Activated CD8-positive, alpha-beta memory T cell treated with anti-CD3 and anti-CD28 coated beads, Interleukin-2, amount 10 ng/mL, durations not matched to agents 7 days and 5 days (primary cell): ENCODE measurements around the gene ABI2. TPM values are rescaled to one million over a fixed set of nuclear protein-coding genes. Genes with fewer than 3 reads are reported as not detected.
"Not testable (repeated sequence)": the region's sequence is repeated elsewhere in the genome, so short reads cannot be mapped to it uniquely, and the experiment has no call there.

ENCODE experiments used
- ATAC-seq: fragments of 150-1000 bp; cut with Tn5 transposase; one replicate; pipeline ENCODE4 v1.10.0; 2021; ENCODE audit warnings: moderate library complexity
- CTCF ChIA-PET: fragments of 350-600 bp; sonication (Branson Sonifier 250); formaldehyde crosslinking; loops from one replicate; lab custom pipeline; 2021; ENCODE audit warnings: antibody characterized with exemption; lab: Charles Lee
- DNase-seq: peaks from one replicate; pipeline ENCODE4 v3.0.0-alpha.2; 2020
- H3K27ac Mint-ChIP-seq: one replicate; pipeline ENCODE4 v1.8.0; 2021; ENCODE audit warnings: mild to moderate bottlenecking, mixed read lengths
- H3K27me3 Mint-ChIP-seq: one replicate; pipeline ENCODE4 v1.8.0; 2021; ENCODE audit warnings: mixed read lengths
- H3K36me3 Mint-ChIP-seq: one replicate; pipeline ENCODE4 v1.8.0; 2021; ENCODE audit warnings: mild to moderate bottlenecking, mixed read lengths
- H3K4me1 Mint-ChIP-seq: one replicate; pipeline ENCODE4 v1.8.0; 2021; ENCODE audit warnings: mixed read lengths
- H3K4me3 Mint-ChIP-seq: one replicate; pipeline ENCODE4 v1.8.0; 2021; ENCODE audit warnings: mild to moderate bottlenecking, moderate library complexity, mixed read lengths
- H3K9me3 Mint-ChIP-seq: one replicate; pipeline ENCODE4 v1.8.0; 2022; ENCODE audit warnings: low read depth, mixed read lengths
- total RNA-seq, 2 experiments: library from RNA; stranded (reverse); gene quantifications; one replicate each; pipeline ENCODE4 v1.2.3, GENCODE V29; 2021

ABI2 gene
- total RNA-seq, 2 experiments from 2014 or later = 39.4 to 43.9 TPM

GRCh38 chr2:203372706-203373105 is 44.5 kb downstream of the ABI2 start:
- CTCF ChIA-PET, ATAC-seq, DNase-seq, H3K4me1 Mint-ChIP-seq, H3K9me3 Mint-ChIP-seq, H3K4me3 Mint-ChIP-seq, H3K27ac Mint-ChIP-seq, H3K27me3 Mint-ChIP-seq: not testable (repeated sequence)
- H3K36me3 Mint-ChIP-seq = peaks cover 13% of the 10 kb centered on the region

- no peak for DNase-seq
- CTCF ChIA-PET = no interaction called here
- Mint-ChIP-seq H3K4me3 (no peak overlapping the region), H3K4me1 (no peaks in the 10 kb centered on the region), H3K36me3 (peaks cover 6% of the 10 kb centered on the region), H3K9me3 (no peaks in the 10 kb centered on the region), H3K27ac (no peak overlapping the region), H3K27me3 (no peaks in the 10 kb centered on the region)
- no peak for ATAC-seq
Measured at GRCh38 chr2:203376173-203376572, 48.0 kb downstream of the ABI2 start.

GRCh38 chr2:203379156-203379555 is 51.0 kb downstream of the ABI2 start:
- CTCF ChIA-PET = no interaction called here
- Mint-ChIP-seq H3K9me3 (no peaks in the 10 kb centered on the region), H3K4me3 (no peak overlapping the region), H3K4me1 (no peaks in the 10 kb centered on the region), H3K36me3 (peaks cover 5% of the 10 kb centered on the region), H3K27me3 (no peaks in the 10 kb centered on the region), H3K27ac (no peak overlapping the region)
- ATAC-seq (no peak), DNase-seq (no peak)

GRCh38 chr2:203383038-203383437 is 54.8 kb downstream of the ABI2 start:
- no peaks in the 10 kb centered on the region for H3K4me1 Mint-ChIP-seq
- H3K9me3 Mint-ChIP-seq = no peaks in the 10 kb centered on the region
- CTCF ChIA-PET = no interaction called here

GRCh38 chr2:203388153-203388552 is 60.0 kb downstream of the ABI2 start:
- H3K4me1 Mint-ChIP-seq, H3K9me3 Mint-ChIP-seq, H3K27ac Mint-ChIP-seq, H3K27me3 Mint-ChIP-seq, ATAC-seq, CTCF ChIA-PET, DNase-seq, H3K36me3 Mint-ChIP-seq, H3K4me3 Mint-ChIP-seq: not testable (repeated sequence)

More at GRCh38 chr2:203383038-203383437, 54.8 kb downstream of the ABI2 start:
- Mint-ChIP-seq H3K27ac (no peak overlapping the region), H3K36me3 (peaks cover 3% of the 10 kb centered on the region), H3K27me3 (no peaks in the 10 kb centered on the region), H3K4me3 (no peak overlapping the region)
- ATAC-seq = no peak
- no peak for DNase-seq

- CTCF ChIA-PET = no interaction called here
Measured at GRCh38 chr2:203394519-203395227, 66.5 kb downstream of the ABI2 start.

GRCh38 chr2:203395858-203396257 is 67.7 kb downstream of the ABI2 start:
- Mint-ChIP-seq H3K36me3 (peaks cover 28% of the 10 kb centered on the region), H3K4me1 (peaks cover 9% of the 10 kb centered on the region), H3K27me3 (no peaks in the 10 kb centered on the region), H3K9me3 (no peaks in the 10 kb centered on the region), H3K4me3 (no peak overlapping the region), H3K27ac (no peak overlapping the region)
- no peak for DNase-seq
- CTCF ChIA-PET = no interaction called here
- no peak for ATAC-seq

More at GRCh38 chr2:203394519-203395227, 66.5 kb downstream of the ABI2 start:
- ATAC-seq (no peak), DNase-seq (no peak)
- Mint-ChIP-seq H3K36me3 (peaks cover 30% of the 10 kb centered on the region), H3K9me3 (no peaks in the 10 kb centered on the region), H3K4me3 (no peak overlapping the region), H3K4me1 (peaks cover 9% of the 10 kb centered on the region), H3K27me3 (no peaks in the 10 kb centered on the region), H3K27ac (no peak overlapping the region)

- no peak for ATAC-seq
- Mint-ChIP-seq H3K36me3 (peaks cover 28% of the 10 kb centered on the region), H3K4me1 (peaks cover 9% of the 10 kb centered on the region), H3K27me3 (no peaks in the 10 kb centered on the region), H3K9me3 (no peaks in the 10 kb centered on the region), H3K27ac (no peak overlapping the region), H3K4me3 (no peak overlapping the region)
- DNase-seq = no peak
- CTCF ChIA-PET = no interaction called here
Measured at GRCh38 chr2:203396667-203397066, 68.5 kb downstream of the ABI2 start.

GRCh38 chr2:203399031-203399430 is 70.8 kb downstream of the ABI2 start:
- Mint-ChIP-seq H3K4me3 (no peak overlapping the region), H3K27ac (no peak overlapping the region), H3K4me1 (no peaks in the 10 kb centered on the region), H3K9me3 (no peaks in the 10 kb centered on the region), H3K27me3 (no peaks in the 10 kb centered on the region), H3K36me3 (peaks cover 24% of the 10 kb centered on the region)
- ATAC-seq = no peak
- CTCF ChIA-PET = interaction anchor here (0.7 kb wide), 1 partner anchor 9 kb away, joined by 3 read pairs; no protein-coding TSS in a partner anchor
- no peak for DNase-seq

- no peak overlapping the region for H3K4me3 Mint-ChIP-seq
- H3K36me3 Mint-ChIP-seq = peaks cover 28% of the 10 kb centered on the region
- no peaks in the 10 kb centered on the region for H3K27me3 Mint-ChIP-seq
- no peaks in the 10 kb centered on the region for H3K4me1 Mint-ChIP-seq
- no peak for DNase-seq
- no peak overlapping the region for H3K27ac Mint-ChIP-seq
- CTCF ChIA-PET = no interaction called here
- H3K9me3 Mint-ChIP-seq = no peaks in the 10 kb centered on the region
- ATAC-seq = no peak
Measured at GRCh38 chr2:203400805-203401585, 72.8 kb downstream of the ABI2 start.

- Mint-ChIP-seq H3K27ac (no peak overlapping the region), H3K27me3 (no peaks in the 10 kb centered on the region), H3K4me1 (peaks cover 2% of the 10 kb centered on the region), H3K9me3 (no peaks in the 10 kb centered on the region), H3K4me3 (no peak overlapping the region), H3K36me3 (peaks cover 22% of the 10 kb centered on the region)
- DNase-seq (no peak), ATAC-seq (no peak)
- CTCF ChIA-PET = no interaction called here
Measured at GRCh38 chr2:203404996-203405395, 76.8 kb downstream of the ABI2 start.

GRCh38 chr2:203407496-203407895 is 79.3 kb downstream of the ABI2 start:
- H3K27me3 Mint-ChIP-seq = no peaks in the 10 kb centered on the region
- H3K4me1 Mint-ChIP-seq = peaks cover 2% of the 10 kb centered on the region
- H3K27ac Mint-ChIP-seq = no peak overlapping the region
- DNase-seq (no peak), ATAC-seq (no peak)
- no peaks in the 10 kb centered on the region for H3K9me3 Mint-ChIP-seq
- peaks cover 23% of the 10 kb centered on the region for H3K36me3 Mint-ChIP-seq
- H3K4me3 Mint-ChIP-seq = no peak overlapping the region
- CTCF ChIA-PET = interaction anchor here (0.7 to 0.9 kb wide), 2 partner anchors 8 to 47 kb away, joined by 3 read pairs; no protein-coding TSS in a partner anchor

- Mint-ChIP-seq H3K9me3 (no peaks in the 10 kb centered on the region), H3K27ac (no peak overlapping the region), H3K27me3 (no peaks in the 10 kb centered on the region), H3K36me3 (peaks cover 24% of the 10 kb centered on the region), H3K4me3 (no peak overlapping the region), H3K4me1 (peaks cover 2% of the 10 kb centered on the region)
- DNase-seq = no peak
- CTCF ChIA-PET = no interaction called here
- no peak for ATAC-seq
Measured at GRCh38 chr2:203412546-203413331, 84.5 kb downstream of the ABI2 start.
